ENCODE results near the gene PIAS1.

PIAS1 gene

DNA sequence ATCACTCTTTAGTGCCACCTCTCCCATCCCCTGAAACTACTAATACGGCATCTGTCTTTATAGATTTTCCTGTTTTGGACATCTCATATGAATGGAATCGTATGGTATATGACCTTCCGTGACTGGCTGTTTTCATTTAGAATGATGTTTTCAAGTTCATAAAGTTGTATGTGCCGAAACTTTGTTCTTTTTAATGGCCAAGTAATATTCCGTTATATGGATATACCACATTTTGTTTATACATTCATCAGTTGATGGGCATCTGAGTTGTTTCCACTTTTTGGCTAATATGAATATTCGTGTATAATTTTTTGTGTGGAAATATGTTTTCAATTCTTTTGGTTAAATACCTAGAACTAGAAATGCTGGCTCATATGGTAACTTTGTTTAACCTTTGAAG is 49.5 kb downstream of the PIAS1 start:
- H3K4me3 ChIP-seq (ENCODE audit: control insufficient read depth, low read depth, low read length): no peak overlapping the region
- DNase-seq (ENCODE audit: low read depth): no peak
- TF ChIP-seq, protein P1, sequence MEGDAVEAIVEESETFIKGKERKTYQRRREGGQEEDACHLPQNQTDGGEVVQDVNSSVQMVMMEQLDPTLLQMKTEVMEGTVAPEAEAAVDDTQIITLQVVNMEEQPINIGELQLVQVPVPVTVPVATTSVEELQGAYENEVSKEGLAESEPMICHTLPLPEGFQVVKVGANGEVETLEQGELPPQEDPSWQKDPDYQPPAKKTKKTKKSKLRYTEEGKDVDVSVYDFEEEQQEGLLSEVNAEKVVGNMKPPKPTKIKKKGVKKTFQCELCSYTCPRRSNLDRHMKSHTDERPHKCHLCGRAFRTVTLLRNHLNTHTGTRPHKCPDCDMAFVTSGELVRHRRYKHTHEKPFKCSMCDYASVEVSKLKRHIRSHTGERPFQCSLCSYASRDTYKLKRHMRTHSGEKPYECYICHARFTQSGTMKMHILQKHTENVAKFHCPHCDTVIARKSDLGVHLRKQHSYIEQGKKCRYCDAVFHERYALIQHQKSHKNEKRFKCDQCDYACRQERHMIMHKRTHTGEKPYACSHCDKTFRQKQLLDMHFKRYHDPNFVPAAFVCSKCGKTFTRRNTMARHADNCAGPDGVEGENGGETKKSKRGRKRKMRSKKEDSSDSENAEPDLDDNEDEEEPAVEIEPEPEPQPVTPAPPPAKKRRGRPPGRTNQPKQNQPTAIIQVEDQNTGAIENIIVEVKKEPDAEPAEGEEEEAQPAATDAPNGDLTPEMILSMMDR (IDR thresholded peaks at IDR 0.05; ENCODE audit: control insufficient read depth, insufficient read depth, low read depth, low read length, missing control alignments): no peak

DNA sequence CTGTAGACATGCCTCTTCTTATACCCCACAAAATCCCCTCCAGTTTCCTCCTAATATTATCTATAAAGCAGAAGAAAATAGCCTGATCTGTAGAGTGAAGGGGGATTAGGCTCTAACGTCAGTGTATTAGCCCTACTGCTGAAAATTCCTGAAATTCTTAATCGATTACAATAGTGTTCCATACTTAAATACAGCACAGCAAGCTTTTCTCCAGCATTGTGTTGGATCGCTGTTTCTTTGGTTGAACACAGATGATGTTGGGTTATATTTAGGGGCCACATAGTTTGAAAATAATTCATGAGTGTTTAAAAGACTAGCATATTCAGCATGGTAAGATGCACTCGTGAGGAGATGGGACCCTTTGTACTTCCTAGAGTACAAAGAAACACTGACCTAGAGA is 52.5 kb downstream of the PIAS1 start:
- TF ChIP-seq, protein P1 (IDR thresholded peaks at IDR 0.05; ENCODE audit: control insufficient read depth, insufficient read depth, low read depth, low read length, missing control alignments): no peak
- no peak for DNase-seq (ENCODE audit: low read depth)
- no peak overlapping the region for H3K4me3 ChIP-seq (ENCODE audit: control insufficient read depth, low read depth, low read length)

DNA sequence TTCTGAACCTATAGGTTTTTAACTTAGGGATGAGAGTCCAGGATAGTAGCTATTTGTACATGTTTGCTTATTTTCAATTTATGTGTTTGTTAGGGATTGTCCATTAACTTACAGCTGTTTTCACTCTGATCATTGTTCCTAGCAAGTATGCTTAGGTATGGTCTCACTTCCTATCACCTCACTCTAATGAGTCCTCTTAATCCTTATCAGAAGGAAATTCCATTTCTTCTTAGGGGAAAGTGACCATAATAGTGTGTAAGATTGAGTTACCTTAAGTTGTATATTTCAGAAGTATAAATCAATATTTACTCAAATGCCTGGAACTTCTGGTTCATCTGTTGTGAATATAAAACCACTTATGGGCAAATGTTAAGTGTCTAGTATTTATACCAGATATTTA is 53.0 kb downstream of the PIAS1 start:
- no peak for DNase-seq (ENCODE audit: low read depth)
- no peak overlapping the region for H3K4me3 ChIP-seq (ENCODE audit: control insufficient read depth, low read depth, low read length)
- TF ChIP-seq, protein P1 (IDR thresholded peaks at IDR 0.05; ENCODE audit: control insufficient read depth, insufficient read depth, low read depth, low read length, missing control alignments): no peak

DNA sequence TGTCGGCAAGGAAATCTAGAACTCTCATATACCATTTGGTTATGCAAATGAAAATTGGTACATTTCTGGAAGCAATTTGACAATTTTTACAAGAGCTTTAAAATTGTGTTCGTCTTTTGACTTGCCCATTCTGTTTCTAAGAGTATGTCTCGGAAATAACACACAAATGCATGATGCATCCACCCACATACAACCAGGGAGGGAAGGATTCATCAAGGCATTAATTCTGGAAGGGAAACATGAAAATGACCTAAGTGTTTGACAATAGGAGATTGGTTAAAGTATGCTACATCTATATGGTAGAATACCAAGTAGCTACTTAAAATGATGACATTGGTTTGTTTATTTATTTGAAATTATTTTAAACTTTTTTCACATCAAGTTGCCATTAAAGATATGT is 58.6 kb downstream of the PIAS1 start:
- H3K4me3 ChIP-seq (ENCODE audit: control insufficient read depth, low read depth, low read length): no peak overlapping the region
- peak; percentile 1 for DNase-seq (ENCODE audit: low read depth)
- TF ChIP-seq, protein P1 (IDR thresholded peaks at IDR 0.05; ENCODE audit: control insufficient read depth, insufficient read depth, low read depth, low read length, missing control alignments): no peak

DNA sequence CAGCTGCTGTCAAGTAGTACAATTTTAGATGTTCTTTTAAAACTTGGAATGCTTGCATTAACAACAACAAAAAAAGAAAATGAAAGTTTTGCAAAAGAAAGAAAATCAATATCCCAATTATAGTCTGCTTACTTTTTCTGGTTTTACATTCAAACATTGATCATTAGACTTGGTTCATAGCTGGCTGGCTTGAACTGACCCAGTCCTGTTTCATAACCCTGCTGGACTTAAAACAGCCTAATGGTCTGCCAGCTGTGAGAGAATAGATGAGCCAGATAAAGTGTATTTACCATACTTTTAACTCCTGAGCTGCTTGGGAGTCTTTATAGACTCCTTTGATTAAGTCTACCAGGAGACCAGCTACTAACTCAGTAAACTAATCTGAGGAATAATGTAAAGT is 59.2 kb downstream of the PIAS1 start:
- no peak overlapping the region for H3K4me3 ChIP-seq (ENCODE audit: control insufficient read depth, low read depth, low read length)
- DNase-seq (ENCODE audit: low read depth): peak; percentile 0
- TF ChIP-seq, protein P1 (IDR thresholded peaks at IDR 0.05; ENCODE audit: control insufficient read depth, insufficient read depth, low read depth, low read length, missing control alignments): no peak

DNA sequence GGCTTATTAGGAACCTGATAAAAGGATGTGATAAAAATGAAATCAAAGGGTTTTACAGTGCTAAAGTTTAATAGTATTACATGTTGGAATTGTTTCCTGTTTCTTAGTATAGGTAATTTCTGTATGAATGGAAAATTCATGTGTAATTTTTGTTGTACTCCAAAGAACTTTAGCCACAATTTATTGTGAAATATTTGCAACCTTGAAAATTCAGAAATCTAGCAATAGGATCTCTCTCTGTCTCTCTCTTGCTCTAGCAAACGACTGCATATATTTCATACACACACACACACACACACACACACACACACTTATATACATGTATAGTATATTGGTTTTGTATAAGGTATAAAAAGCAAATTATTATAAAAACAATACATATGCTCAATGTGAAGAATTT is 59.6 kb downstream of the PIAS1 start:
- DNase-seq (ENCODE audit: low read depth): no peak
- TF ChIP-seq, protein P1 (IDR thresholded peaks at IDR 0.05; ENCODE audit: control insufficient read depth, insufficient read depth, low read depth, low read length, missing control alignments): no peak
- H3K4me3 ChIP-seq (ENCODE audit: control insufficient read depth, low read depth, low read length): no peak overlapping the region

DNA sequence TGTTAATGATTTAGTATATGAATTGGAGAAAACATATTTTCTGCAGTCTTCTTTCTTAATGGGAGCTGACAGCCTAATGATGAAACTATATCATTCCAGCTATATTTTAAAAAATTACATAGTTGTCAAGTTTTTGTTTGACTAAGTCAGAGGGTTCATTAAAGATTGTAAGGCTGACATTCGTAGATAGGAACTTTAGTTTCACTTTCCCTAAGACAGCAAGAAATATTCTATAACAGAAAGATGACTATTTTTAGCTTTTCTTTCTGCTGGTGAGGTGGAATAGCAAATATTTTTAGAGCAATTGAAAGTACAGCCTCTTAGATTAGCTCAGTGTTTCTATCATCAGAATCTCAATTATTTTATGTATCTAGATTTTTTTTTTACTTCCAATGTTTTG is 60.2 kb downstream of the PIAS1 start:
- peak overlapping the region; percentile 15 for H3K4me3 ChIP-seq (ENCODE audit: control insufficient read depth, low read depth, low read length)
- TF ChIP-seq, protein P1 (IDR thresholded peaks at IDR 0.05; ENCODE audit: control insufficient read depth, insufficient read depth, low read depth, low read length, missing control alignments): no peak
- DNase-seq (ENCODE audit: low read depth): no peak
